ENCODE data around the gene GXYLT2.
A peak's percentile ranks its signal among the peaks of the same experiment; 100 is the strongest.

GXYLT2 gene

GRCh38 chr3:72892081-72892775, 4.4 kb downstream of the GXYLT2 start:
- peak; percentile 98 for DNase-seq (ENCODE audit: low read depth)
- TF ChIP-seq, protein P1, sequence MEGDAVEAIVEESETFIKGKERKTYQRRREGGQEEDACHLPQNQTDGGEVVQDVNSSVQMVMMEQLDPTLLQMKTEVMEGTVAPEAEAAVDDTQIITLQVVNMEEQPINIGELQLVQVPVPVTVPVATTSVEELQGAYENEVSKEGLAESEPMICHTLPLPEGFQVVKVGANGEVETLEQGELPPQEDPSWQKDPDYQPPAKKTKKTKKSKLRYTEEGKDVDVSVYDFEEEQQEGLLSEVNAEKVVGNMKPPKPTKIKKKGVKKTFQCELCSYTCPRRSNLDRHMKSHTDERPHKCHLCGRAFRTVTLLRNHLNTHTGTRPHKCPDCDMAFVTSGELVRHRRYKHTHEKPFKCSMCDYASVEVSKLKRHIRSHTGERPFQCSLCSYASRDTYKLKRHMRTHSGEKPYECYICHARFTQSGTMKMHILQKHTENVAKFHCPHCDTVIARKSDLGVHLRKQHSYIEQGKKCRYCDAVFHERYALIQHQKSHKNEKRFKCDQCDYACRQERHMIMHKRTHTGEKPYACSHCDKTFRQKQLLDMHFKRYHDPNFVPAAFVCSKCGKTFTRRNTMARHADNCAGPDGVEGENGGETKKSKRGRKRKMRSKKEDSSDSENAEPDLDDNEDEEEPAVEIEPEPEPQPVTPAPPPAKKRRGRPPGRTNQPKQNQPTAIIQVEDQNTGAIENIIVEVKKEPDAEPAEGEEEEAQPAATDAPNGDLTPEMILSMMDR (conservative IDR thresholded peaks at IDR 0.05; ENCODE audit: control insufficient read depth, insufficient read depth, low read depth, low read length), result no peak
- H3K4me3 ChIP-seq (ENCODE audit: control insufficient read depth, low read depth, low read length), result no peak overlapping the region

DNA sequence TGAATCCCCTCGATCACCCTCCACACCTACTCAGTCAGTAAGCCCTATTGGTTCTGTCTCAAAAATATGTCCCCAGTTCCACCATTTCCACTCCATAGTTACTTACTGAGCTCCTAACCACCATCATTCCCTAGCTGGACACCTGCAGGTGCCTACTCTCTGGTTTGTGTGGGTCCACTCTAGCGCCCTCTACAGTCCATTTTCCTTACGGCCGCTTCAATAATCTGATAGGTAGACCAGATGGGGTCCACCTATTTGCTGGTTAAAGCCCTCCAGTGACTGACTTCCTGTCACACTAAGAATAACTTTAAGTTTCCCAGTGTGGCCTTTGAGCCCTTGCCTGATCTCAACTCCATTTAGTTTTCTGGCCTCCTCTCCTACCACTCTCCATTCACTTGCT, 5.0 kb downstream of the GXYLT2 start:
- peak; percentile 11 for DNase-seq (ENCODE audit: low read depth)
- H3K4me3 ChIP-seq (ENCODE audit: control insufficient read depth, low read depth, low read length), result no peak overlapping the region
- TF ChIP-seq, protein P1 (conservative IDR thresholded peaks at IDR 0.05; ENCODE audit: control insufficient read depth, insufficient read depth, low read depth, low read length), result peak; percentile 34

DNA sequence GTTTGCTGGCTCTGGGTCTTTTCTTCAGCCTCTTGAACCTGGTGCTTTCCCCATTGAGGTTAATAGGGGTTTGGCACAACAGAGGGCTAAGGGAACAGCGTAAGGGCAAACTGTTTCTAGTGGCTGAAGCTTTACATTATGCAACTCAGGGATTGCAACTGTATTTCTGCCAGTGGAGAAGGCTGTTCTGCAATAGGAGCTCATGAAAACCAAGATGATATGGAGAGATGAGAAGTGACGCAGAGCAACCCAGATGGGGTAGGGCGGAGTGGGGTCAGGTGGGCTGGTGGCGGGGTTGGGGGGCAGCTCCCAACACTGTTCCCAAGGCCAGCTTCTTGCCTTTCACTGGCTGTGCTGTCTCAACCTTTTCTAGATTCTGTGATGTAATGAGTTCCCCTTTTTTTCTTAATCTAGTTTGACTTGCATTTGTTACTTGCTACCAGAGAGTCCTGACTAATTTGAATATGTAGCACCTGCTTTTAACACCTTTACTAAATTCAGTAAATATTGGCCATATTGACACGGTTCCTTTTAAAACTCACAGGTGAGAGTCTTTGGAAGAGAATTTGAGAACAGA, 7.2 kb downstream of the GXYLT2 start:
- DNase-seq (ENCODE audit: low read depth), result no peak
- TF ChIP-seq, protein P1 (conservative IDR thresholded peaks at IDR 0.05; ENCODE audit: control insufficient read depth, insufficient read depth, low read depth, low read length), result no peak

DNA sequence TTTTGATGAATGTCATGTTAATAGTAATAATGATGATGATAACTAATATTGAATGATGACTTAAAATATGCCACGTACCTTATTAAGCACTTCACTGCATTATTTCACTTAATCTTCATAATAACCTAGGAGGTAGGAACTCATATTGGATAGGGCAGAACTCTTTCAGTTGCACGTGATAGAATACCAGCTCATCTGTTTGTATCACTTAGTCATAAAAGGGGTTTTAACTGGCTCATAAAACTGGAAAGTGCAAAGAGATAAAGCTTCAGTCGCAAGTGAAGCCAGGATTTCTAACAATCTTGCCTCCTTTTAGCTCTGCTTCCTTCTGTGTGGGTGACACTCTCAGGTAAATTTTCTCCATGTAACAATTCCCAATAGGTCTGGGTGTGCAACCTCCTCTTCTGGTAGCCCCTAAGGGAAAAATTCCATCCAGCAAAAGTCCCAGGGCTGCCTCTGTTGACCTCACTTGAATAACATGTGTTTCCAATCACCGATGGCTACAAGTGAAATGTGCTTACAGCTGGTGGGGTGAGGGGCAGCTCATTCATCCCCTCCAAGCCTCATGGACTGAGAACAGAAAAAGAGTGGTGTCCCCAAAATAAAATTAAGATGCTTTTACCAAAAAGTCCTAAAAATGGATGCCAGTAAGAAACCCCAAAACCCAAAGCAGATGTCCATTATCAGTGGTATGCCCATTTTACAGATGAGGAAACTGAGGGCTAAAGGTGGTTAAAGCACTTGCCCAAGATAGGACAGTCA, 9.3 kb downstream of the GXYLT2 start:
- TF ChIP-seq, protein P1 (conservative IDR thresholded peaks at IDR 0.05; ENCODE audit: control insufficient read depth, insufficient read depth, low read depth, low read length), result no peak
- DNase-seq (ENCODE audit: low read depth), result peak; percentile 68

More for the DNA sequence above, 7.2 kb downstream of the GXYLT2 start:
- no peak overlapping the region for H3K4me3 ChIP-seq (ENCODE audit: control insufficient read depth, low read depth, low read length)

DNA sequence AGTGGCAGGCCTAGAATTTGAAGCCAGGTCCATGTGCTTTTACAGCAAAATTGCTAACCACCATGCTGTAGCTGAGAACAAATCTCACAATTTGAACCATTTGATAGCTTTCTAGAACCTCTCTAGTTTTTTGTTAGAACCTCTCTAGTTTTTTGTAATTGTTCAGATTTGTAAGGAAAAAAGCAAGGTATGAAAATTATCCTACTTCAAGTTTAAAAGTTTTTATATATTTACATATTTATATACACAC, 9.8 kb downstream of the GXYLT2 start:
- H3K4me3 ChIP-seq (ENCODE audit: control insufficient read depth, low read depth, low read length), result no peak overlapping the region
- no peak for DNase-seq (ENCODE audit: low read depth)
- TF ChIP-seq, protein P1 (conservative IDR thresholded peaks at IDR 0.05; ENCODE audit: control insufficient read depth, insufficient read depth, low read depth, low read length), result no peak

More for the DNA sequence above, 9.3 kb downstream of the GXYLT2 start:
- no peak overlapping the region for H3K4me3 ChIP-seq (ENCODE audit: control insufficient read depth, low read depth, low read length)

- H3K4me3 ChIP-seq (ENCODE audit: control insufficient read depth, low read depth, low read length), result no peak overlapping the region
- TF ChIP-seq, protein P1 (conservative IDR thresholded peaks at IDR 0.05; ENCODE audit: control insufficient read depth, insufficient read depth, low read depth, low read length), result no peak
- DNase-seq (ENCODE audit: low read depth), result peak; percentile 30
These were observed 11.5 kb downstream of the GXYLT2 start for GRCh38 chr3:72899349-72899765.

Measured in fibroblast of mammary gland (primary cell).